Activated CD4-positive, alpha-beta memory T cell treated with anti-CD3 and anti-CD28 coated beads, Interleukin-2, amount 10 ng/mL, durations not matched to agents 7 days and 5 days (primary cell): ENCODE measurements around the gene LDLRAD4. TPM values are rescaled to one million over a fixed set of nuclear protein-coding genes. Genes with fewer than 3 reads are reported as not detected.

Source experiments
- CTCF ChIA-PET: fragments of 350-600 bp; sonication (Branson Sonifier 250); formaldehyde crosslinking; loops from one replicate; lab custom pipeline; 2021; ENCODE audit warnings: antibody characterized with exemption, inconsistent platforms; lab: Charles Lee
- POLR2A ChIA-PET: fragments of 350-600 bp; sonication (Branson Sonifier 250); formaldehyde crosslinking; loops from one replicate; lab custom pipeline; 2021; ENCODE audit warnings: antibody characterized with exemption; lab: Charles Lee
- DNase-seq: peaks from one replicate; pipeline ENCODE4 v3.0.0-alpha.2; 2020
- H3K27ac Mint-ChIP-seq: one replicate; pipeline ENCODE4 v1.8.0; 2021; ENCODE audit warnings: mild to moderate bottlenecking, mixed read lengths
- H3K27me3 Mint-ChIP-seq: one replicate; pipeline ENCODE4 v1.8.0; 2021; ENCODE audit warnings: mixed read lengths
- H3K36me3 Mint-ChIP-seq: one replicate; pipeline ENCODE4 v1.8.0; 2021; ENCODE audit warnings: low read depth, mixed read lengths
- H3K4me1 Mint-ChIP-seq: one replicate; pipeline ENCODE4 v1.8.0; 2021; ENCODE audit warnings: mixed read lengths
- H3K4me3 Mint-ChIP-seq: one replicate; pipeline ENCODE4 v1.8.0; 2021; ENCODE audit warnings: mild to moderate bottlenecking, mixed read lengths
- H3K9me3 Mint-ChIP-seq: one replicate; pipeline ENCODE4 v1.8.0; 2021; ENCODE audit warnings: mixed read lengths
- total RNA-seq, 2 experiments: library from RNA; stranded (reverse); gene quantifications; one replicate each; pipeline ENCODE4 v1.2.3, GENCODE V29; 2021

Gene LDLRAD4
- total RNA-seq, 2 experiments from 2014 or later, result 19.1 to 22.4 TPM

- no peak for DNase-seq
- ChIA-PET POLR2A (interaction anchor here (0.8 to 1.3 kb wide), 4 partner anchors 11 to 288 kb away, joined by 3 to 5 read pairs (median 3); partner anchors contain the start of genes FAM210A and RNMT), CTCF (interaction anchor here (0.7 to 1.4 kb wide), 2 partner anchors 174 to 222 kb away, joined by 3 to 4 read pairs; no protein-coding TSS in a partner anchor)
- Mint-ChIP-seq H3K4me1 (peaks cover 48% of the 10 kb centered on the region), H3K36me3 (no peaks in the 10 kb centered on the region), H3K27ac (peak overlapping the region; percentile 72), H3K4me3 (peak overlapping the region; percentile 48), H3K27me3 (no peaks in the 10 kb centered on the region), H3K9me3 (no peaks in the 10 kb centered on the region)
Observed at GRCh38 chr18:13438507-13439056, 220.0 kb downstream of the LDLRAD4 start.

- ChIA-PET CTCF (interaction anchor here (1.4 kb wide), 1 partner anchor 223 kb away, joined by 4 read pairs; no protein-coding TSS in a partner anchor), POLR2A (interaction anchor here (0.8 to 1.0 kb wide), 2 partner anchors 11 to 12 kb away, joined by 3 read pairs; no protein-coding TSS in a partner anchor)
- Mint-ChIP-seq H3K27me3 (no peaks in the 10 kb centered on the region), H3K4me1 (peaks cover 47% of the 10 kb centered on the region), H3K9me3 (no peaks in the 10 kb centered on the region), H3K27ac (peak overlapping the region; percentile 72), H3K4me3 (no peak overlapping the region), H3K36me3 (no peaks in the 10 kb centered on the region)
- DNase-seq, result no peak
Observed at GRCh38 chr18:13439461-13439860, 220.9 kb downstream of the LDLRAD4 start.

GRCh38 chr18:13440277-13441248 is 222.0 kb downstream of the LDLRAD4 start:
- DNase-seq, result no peak

GRCh38 chr18:13441736-13442135 is 223.2 kb downstream of the LDLRAD4 start:
- Mint-ChIP-seq H3K27me3 (no peaks in the 10 kb centered on the region), H3K27ac (no peak overlapping the region), H3K36me3 (no peaks in the 10 kb centered on the region), H3K4me1 (peaks cover 35% of the 10 kb centered on the region), H3K9me3 (no peaks in the 10 kb centered on the region), H3K4me3 (no peak overlapping the region)
- ChIA-PET POLR2A (interaction anchor here (1.3 kb wide), 1 partner anchor 22 kb away, joined by 3 read pairs; no protein-coding TSS in a partner anchor), CTCF (no interaction called here)
- DNase-seq, result no peak

More at GRCh38 chr18:13440277-13441248, 222.0 kb downstream of the LDLRAD4 start:
- POLR2A ChIA-PET, result interaction anchor here (1.3 kb wide), 1 partner anchor 23 kb away, joined by 3 read pairs; no protein-coding TSS in a partner anchor
- H3K27ac Mint-ChIP-seq, result no peak overlapping the region
- no peaks in the 10 kb centered on the region for H3K36me3 Mint-ChIP-seq
- no peaks in the 10 kb centered on the region for H3K9me3 Mint-ChIP-seq
- no peaks in the 10 kb centered on the region for H3K27me3 Mint-ChIP-seq
- CTCF ChIA-PET, result no interaction called here
- H3K4me1 Mint-ChIP-seq, result peaks cover 45% of the 10 kb centered on the region
- H3K4me3 Mint-ChIP-seq, result no peak overlapping the region

GRCh38 chr18:13442451-13442850 is 223.9 kb downstream of the LDLRAD4 start:
- CTCF ChIA-PET, result no interaction called here
- POLR2A ChIA-PET, result no interaction called here
- no peak overlapping the region for H3K27ac Mint-ChIP-seq
- DNase-seq, result no peak
- no peak overlapping the region for H3K4me3 Mint-ChIP-seq
- no peaks in the 10 kb centered on the region for H3K27me3 Mint-ChIP-seq
- H3K4me1 Mint-ChIP-seq, result peaks cover 28% of the 10 kb centered on the region
- H3K36me3 Mint-ChIP-seq, result no peaks in the 10 kb centered on the region
- no peaks in the 10 kb centered on the region for H3K9me3 Mint-ChIP-seq

- ChIA-PET CTCF (no interaction called here), POLR2A (no interaction called here)
- Mint-ChIP-seq H3K9me3 (no peaks in the 10 kb centered on the region), H3K27me3 (no peaks in the 10 kb centered on the region), H3K4me1 (peaks cover 17% of the 10 kb centered on the region), H3K36me3 (no peaks in the 10 kb centered on the region), H3K4me3 (no peak overlapping the region), H3K27ac (no peak overlapping the region)
- no peak for DNase-seq
Observed at GRCh38 chr18:13443552-13443951, 225.0 kb downstream of the LDLRAD4 start.

GRCh38 chr18:13444430-13445240 is 226.1 kb downstream of the LDLRAD4 start:
- Mint-ChIP-seq H3K27me3 (no peaks in the 10 kb centered on the region), H3K27ac (no peak overlapping the region), H3K4me3 (no peak overlapping the region), H3K36me3 (no peaks in the 10 kb centered on the region), H3K4me1 (peaks cover 7% of the 10 kb centered on the region), H3K9me3 (no peaks in the 10 kb centered on the region)
- ChIA-PET CTCF (no interaction called here), POLR2A (no interaction called here)
- DNase-seq, result no peak

- no peaks in the 10 kb centered on the region for H3K36me3 Mint-ChIP-seq
- H3K4me1 Mint-ChIP-seq, result peaks cover 4% of the 10 kb centered on the region
- no peak for DNase-seq
- no peaks in the 10 kb centered on the region for H3K27me3 Mint-ChIP-seq
- no peaks in the 10 kb centered on the region for H3K9me3 Mint-ChIP-seq
- no peak overlapping the region for H3K4me3 Mint-ChIP-seq
- ChIA-PET POLR2A (no interaction called here), CTCF (no interaction called here)
- H3K27ac Mint-ChIP-seq, result no peak overlapping the region
Observed at GRCh38 chr18:13445241-13445897, 226.8 kb downstream of the LDLRAD4 start.

GRCh38 chr18:13446024-13446423 is 227.5 kb downstream of the LDLRAD4 start:
- Mint-ChIP-seq H3K4me3 (no peak overlapping the region), H3K36me3 (no peaks in the 10 kb centered on the region), H3K27me3 (no peaks in the 10 kb centered on the region), H3K9me3 (no peaks in the 10 kb centered on the region), H3K4me1 (peaks cover 8% of the 10 kb centered on the region), H3K27ac (no peak overlapping the region)
- DNase-seq, result no peak
- POLR2A ChIA-PET, result no interaction called here
- CTCF ChIA-PET, result no interaction called here

- Mint-ChIP-seq H3K27ac (no peak overlapping the region), H3K36me3 (no peaks in the 10 kb centered on the region), H3K4me1 (peaks cover 8% of the 10 kb centered on the region), H3K9me3 (no peaks in the 10 kb centered on the region), H3K4me3 (no peak overlapping the region), H3K27me3 (no peaks in the 10 kb centered on the region)
- ChIA-PET CTCF (interaction anchor here (0.9 kb wide), 1 partner anchor 16 kb away, joined by 3 read pairs; no protein-coding TSS in a partner anchor), POLR2A (no interaction called here)
- DNase-seq, result no peak
Observed at GRCh38 chr18:13446610-13447461, 228.3 kb downstream of the LDLRAD4 start.

- H3K9me3 Mint-ChIP-seq, result no peaks in the 10 kb centered on the region
- H3K36me3 Mint-ChIP-seq, result no peaks in the 10 kb centered on the region
- no peak overlapping the region for H3K27ac Mint-ChIP-seq
- peaks cover 8% of the 10 kb centered on the region for H3K4me1 Mint-ChIP-seq
- no peaks in the 10 kb centered on the region for H3K27me3 Mint-ChIP-seq
- no peak overlapping the region for H3K4me3 Mint-ChIP-seq
- no peak for DNase-seq
- CTCF ChIA-PET, result no interaction called here
- POLR2A ChIA-PET, result no interaction called here
Observed at GRCh38 chr18:13447621-13448334, 229.2 kb downstream of the LDLRAD4 start.
